GM19238 (cell line): ENCODE data around the gene ERN2.
A peak's percentile ranks its signal among the peaks of the same experiment; 100 is the strongest.

Source experiments
- DNase-seq: peaks from one replicate; pipeline ENCODE4 v3.0.0; 2011; ENCODE audit warnings: low spot score; ENCODE audit not compliant: insufficient read length

The ERN2 gene

DNA sequence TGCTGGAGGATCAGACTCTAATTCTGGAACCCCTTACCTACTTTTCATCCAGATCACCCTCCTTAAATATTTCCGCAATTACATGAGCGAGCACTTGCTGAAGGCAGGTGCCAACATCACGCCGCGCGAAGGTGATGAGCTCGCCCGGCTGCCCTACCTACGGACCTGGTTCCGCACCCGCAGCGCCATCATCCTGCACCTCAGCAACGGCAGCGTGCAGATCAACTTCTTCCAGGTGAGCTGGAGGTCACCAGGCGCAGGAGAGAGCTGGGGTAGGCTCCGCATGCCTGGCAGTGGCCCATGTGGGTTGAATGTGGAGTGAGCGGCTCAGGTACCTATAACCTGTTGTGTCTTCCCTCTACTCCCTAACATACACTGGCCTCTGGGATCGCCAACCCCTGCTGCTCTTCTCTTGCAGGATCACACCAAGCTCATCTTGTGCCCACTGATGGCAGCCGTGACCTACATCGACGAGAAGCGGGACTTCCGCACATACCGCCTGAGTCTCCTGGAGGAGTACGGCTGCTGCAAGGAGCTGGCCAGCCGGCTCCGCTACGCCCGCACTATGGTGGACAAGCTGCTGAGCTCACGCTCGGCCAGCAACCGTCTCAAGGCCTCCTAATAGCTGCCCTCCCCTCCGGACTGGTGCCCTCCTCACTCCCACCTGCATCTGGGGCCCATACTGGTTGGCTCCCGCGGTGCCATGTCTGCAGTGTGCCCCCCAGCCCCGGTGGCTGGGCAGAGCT lies 23.4 kb downstream of the ERN2 start:
- DNase-seq = no peak

DNA sequence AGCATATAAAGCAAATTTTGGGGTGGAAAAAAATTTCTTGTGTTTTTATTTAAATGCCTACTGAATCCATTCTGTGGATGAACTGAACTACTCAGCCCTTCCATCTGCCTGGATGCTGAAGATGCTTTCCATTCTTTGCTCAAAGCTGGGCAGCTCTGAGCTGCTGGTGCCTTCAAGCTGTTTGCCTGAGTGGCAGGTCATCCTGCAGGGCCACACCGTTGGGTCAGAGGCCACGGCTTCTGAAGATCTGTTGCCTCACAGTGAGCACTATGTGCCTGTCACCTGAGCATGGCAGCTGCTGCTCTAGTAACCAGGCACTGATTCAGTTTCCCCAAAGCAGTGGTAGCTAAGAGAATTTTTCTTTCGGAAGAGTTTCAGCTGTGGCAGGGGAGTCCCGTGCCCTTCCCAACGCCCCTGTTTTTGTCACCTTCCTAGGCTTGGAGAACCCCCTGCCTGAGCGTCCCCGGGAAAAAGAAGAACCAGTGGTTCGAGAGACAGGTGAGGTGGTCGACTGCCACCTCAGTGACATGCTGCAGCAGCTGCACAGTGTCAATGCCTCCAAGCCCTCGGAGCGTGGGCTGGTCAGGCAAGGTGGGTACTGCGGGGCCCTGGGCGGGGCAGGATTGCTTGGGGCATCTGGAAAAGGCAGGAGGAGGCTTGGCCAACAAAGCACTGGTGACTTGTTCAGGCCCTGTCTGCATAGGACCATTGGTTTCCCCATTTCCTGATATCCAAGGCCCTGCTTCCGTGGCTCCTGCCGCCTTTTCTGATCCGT lies 25.8 kb downstream of the ERN2 start:
- no peak for DNase-seq

GRCh38 chr16:23683487-23683886 lies 29.5 kb downstream of the ERN2 start:
- DNase-seq = no peak

GRCh38 chr16:23682181-23682580 lies 30.8 kb downstream of the ERN2 start:
- DNase-seq = no peak

GRCh38 chr16:23679986-23680336 lies 33.1 kb downstream of the ERN2 start:
- no peak for DNase-seq

GRCh38 chr16:23679274-23679985 lies 33.6 kb downstream of the ERN2 start:
- DNase-seq = peak; percentile 33

GRCh38 chr16:23678430-23679273 lies 34.4 kb downstream of the ERN2 start, which contains the start of gene PLK1:
PLK1 (plus strand) TSS chr16:23678889; CDS start chr16:23678933, 44 bp downstream.
- peak; percentile 91 for DNase-seq

- DNase-seq = no peak
Observed at GRCh38 chr16:23676924-23677480, 36.0 kb downstream of the ERN2 start.

GRCh38 chr16:23673971-23674614 lies 38.9 kb downstream of the ERN2 start:
- DNase-seq = no peak

GRCh38 chr16:23670137-23670776 lies 42.8 kb downstream of the ERN2 start:
- DNase-seq = peak; percentile 32

- DNase-seq = no peak
Observed at GRCh38 chr16:23668873-23669272, 44.1 kb downstream of the ERN2 start.

DNA sequence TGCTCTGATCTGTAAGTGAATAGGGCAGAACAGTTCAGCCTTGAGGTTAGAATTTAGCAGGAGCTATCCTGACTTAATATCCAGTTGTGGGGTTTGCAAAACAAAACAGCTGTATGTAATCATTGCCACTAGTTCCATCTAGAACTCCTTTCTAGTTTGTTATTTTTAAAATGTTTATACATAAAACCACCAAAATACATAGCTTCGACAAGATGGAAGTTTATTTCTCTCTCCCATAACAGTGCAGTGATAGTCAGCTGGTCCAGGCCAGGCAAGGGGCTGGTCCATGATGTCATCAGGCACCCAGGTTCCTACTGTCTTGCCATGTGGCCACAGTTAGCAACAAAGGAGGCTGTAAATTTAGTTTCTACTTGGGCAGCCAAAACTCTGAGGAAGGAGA lies 44.8 kb downstream of the ERN2 start:
- DNase-seq = no peak

DNA sequence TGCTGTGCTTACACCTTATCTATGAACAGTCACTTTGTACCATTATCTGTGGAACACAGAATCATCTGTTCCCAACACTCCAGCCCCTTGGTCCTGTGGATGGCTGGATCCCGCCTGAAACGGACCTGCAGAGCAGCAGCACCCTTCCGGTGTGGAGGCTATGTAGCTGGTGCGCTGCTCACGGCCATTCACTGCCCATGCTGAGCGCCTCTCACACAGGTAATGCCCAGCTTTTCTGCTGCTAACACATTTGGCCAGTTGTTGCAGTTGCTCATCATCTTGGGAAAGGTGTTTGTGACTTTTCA lies 45.7 kb downstream of the ERN2 start:
- DNase-seq = no peak

DNA sequence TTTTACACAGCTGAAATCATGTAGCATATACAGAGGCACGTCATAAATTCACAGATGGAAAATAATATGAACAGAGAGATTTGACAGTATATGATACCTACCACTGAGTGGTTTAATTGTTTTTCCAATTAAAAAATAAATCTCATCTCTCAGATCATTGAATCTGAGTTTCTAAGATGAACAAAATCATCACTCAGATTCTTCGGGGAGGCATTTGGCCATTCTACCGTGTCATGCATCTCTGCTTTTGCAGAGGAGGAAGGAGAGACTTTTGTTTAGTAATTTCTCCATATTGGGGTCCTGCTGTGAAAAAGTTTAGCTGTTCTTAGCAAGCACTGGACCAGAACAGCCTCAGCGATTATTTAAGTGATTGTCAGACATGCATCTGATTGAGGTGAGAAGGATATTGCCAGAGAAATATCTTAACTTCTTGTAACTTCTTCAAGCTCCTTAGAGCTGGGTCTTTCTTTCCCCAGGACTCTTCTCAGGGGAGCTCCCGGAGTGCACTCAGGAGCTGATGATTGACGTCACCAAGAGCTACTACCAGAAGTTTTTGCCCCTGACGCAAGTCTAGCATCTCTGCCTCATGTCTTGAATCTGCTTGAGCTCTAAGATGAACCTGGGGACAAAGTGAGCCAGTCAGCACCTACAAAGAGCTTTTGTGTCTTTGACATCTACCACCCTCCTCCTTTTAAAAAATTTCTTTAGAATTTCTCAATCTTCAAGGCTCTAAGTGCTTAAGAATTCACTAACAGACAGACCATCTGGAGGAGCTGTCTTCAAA lies 46.3 kb downstream of the ERN2 start:
- no peak for DNase-seq

DNA sequence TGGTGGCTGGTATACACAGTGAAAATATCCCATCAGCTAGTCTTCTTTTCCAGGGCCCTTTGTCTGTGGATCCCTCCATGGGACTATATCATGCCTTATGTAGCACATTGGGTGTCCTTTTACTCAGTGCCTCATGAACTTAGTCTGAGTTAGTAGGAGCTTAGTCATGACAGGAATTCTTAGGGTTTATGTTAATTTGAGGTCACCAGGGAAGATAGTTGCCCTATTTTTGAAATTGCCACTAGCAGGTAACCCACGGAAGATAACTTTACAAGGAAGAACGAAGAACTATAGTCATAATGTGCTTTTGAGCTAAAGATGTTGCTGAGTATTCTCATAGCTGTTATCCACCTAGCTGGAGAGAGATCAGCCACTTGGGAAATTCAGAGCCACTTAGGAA lies 49.1 kb downstream of the ERN2 start:
- DNase-seq = no peak

DNA sequence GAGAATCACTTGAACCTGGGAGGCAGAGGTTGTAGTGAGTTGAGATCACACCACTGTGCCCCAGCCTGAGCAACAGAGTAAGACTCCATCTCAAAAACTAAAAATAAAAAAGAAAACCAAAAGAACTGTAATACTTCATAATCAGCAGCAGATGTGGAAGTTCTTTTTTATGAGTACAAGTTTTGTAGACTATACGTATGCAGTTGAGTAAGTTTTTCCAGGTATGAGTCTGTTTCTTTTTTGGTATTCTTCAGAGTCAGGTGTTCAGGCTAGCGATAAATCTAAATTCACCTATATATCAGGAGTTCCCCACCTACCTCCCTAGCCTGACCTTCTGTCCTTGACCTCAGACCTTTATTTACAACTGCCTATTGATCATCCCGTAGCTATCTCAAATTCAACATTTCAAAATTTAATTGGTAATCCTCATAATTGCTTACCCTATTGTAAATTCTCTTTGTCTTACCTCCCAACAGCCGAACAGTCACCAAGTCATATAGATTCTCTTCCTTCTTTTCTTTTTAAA lies 61.0 kb downstream of the ERN2 start:
- DNase-seq = no peak

DNA sequence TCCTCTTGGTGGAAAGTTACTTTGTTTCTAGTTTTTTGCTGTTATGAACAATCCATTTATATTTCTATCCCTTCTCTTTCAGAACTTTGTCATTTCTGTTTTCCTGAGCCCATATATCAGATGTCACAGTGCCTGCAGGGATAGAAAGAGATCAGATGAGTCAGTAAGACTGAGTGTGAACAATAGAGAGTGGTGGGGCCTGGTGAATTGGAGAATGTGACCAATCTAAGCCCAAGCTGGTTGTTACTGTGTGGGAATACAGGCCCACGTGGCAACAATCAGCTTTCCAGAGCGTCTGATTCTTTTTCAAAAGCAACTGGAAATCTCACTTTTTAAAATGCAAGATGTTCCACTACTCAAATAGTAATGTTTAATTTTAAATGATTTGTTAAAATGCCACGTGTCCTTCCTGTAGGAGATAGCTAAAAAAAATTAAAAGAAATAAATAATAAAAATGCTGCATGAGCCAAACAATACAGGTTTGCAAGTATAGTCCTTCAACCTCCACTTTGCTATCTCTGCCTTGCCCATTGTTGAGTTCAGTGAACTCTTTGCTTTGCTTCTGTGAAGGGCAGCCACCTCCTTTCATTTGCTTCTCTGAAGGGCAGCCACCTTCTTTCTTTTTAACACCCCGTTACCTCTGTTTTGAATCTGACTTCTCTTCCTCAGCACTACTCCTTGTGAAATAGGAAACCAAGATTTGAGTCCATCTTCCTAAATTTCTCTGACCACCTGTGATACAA lies 62.2 kb downstream of the ERN2 start:
- DNase-seq = no peak

GRCh38 chr16:23642246-23642774 lies 70.7 kb downstream of the ERN2 start:
- no peak for DNase-seq
